Measurements from ENCODE around the gene OCSTAMP.

The OCSTAMP gene

DNA sequence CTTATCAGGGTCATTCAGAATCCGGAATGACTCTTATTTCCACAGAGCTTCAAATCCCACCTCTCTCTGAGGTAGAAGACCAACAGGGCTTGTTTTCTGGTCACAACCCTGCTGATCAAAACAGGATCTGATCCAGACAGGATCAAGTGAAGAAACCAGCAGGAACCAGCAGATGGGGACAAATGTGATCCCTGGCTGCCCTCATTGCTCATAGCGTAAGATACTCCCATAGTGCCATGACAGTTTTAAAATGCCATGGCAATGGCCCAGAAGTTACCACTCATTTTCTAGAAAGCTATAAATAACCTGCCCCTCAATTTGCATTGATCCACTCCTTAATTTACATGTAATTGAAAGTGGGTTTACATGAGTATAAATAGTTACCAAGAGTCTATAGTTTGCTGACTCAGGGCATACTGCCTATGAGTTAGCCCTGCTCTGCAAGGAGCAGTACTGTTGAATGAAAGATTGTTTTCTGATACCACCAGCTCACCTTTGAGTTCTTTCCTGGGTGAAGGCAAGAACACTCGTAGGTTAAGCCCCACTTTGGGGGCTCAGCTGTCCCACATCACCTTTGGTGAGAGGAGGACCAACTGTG lies 30.9 kb downstream of the OCSTAMP start:
- no peak for DNase-seq (ENCODE audit: low read depth)

- no peak for DNase-seq (ENCODE audit: low read depth)
Measured at GRCh38 chr20:46512943-46513844, 37.3 kb downstream of the OCSTAMP start, which contains the start of gene ZNF334. Gene ZNF334 (minus strand): TSS chr20:46513559. CDS start chr20:46512102, 1,457 bp downstream.

GRCh38 chr20:46509523-46509922 lies 40.9 kb downstream of the OCSTAMP start:
- no peak for DNase-seq (ENCODE audit: low read depth)

DNA sequence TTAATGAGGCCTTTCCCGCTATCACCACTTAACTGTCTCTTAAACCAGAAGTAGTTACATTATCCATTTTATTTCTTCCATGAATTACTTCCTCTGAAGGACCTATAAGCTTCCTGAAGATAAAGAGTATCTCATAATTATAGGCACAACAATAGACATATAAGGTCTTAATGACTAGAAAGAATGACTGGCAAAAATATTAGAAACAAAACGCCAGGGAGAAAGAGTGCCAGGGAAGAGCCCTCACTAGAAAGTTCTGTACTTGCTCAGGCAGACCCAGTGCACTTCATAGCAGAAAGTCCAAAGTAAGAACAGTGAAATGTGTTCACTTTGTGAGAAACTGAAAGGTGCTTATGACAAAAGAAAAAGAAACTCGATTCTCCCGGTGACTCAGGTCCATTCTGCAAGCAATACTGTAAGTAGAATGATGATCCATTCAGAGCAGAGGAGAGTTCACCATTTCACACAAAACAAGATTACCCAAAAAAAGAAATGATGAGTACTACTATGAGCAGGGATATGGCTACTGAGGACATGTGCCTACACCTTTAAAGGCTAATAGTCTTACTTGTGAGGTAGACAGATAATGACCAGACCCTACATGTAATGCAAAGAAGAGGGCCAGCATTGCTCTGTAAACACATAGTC lies 42.6 kb downstream of the OCSTAMP start:
- no peak for DNase-seq (ENCODE audit: low read depth)

DNA sequence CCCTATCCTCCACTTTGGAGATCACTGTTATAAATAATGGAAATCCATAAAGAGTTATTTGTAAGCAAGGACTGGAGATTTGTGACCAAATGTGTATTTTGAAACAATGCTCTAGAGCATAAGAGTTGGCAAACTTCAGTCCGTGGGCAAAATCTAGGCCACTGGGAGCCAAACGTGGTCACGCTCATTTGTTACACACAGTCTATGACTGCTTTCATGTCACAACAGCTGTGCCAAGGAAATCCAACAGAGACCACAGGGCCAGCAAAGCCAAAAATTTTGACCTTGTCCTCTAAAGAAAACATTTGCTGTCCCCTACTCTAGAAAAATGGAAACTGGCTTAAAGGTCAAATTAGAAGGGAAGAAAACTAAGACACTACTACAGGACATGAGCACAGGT lies 44.9 kb downstream of the OCSTAMP start:
- no peak for DNase-seq (ENCODE audit: low read depth)

DNA sequence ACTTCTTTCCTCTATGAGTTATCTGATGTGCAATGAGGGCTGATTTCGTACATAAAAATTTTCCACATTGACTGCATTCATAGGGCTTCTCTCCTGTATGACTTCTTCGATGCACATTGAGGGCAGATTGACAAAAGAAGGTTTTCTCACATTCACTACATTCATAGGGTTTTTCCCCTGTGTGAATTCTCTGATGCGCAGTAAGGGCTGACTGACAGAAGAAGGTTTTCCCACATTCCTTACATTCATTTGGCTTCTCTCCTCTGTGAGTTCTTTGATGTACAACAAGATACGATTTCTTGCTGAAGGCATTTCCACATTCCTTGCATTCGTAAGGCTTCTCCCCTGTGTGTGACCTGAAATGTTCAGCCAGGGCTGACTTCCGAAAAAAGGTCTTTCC lies 48.5 kb downstream of the OCSTAMP start:
- DNase-seq (ENCODE audit: low read depth) = no peak

- no peak for DNase-seq (ENCODE audit: low read depth)
Measured at GRCh38 chr20:46501337-46501942, 49.0 kb downstream of the OCSTAMP start.

DNA sequence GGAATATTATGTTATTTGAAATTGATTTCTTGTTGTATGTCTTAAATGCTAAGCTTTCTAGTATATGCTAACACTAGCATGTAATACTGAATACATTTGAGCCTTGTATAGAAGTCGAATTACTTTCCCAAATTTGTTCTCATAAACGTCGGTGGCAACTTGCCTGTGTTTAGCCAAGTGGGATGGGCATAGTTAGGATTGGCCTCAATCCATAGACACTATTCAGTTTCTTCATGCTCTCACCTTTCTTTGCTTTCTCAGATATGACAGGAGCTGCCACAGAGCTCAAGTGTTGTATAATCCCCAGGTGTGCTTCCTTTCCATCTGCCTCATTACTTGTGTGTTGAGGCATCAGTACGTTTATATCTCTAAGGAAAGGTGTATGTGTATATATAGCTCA lies 56.4 kb downstream of the OCSTAMP start:
- no peak for DNase-seq (ENCODE audit: low read depth)

DNA sequence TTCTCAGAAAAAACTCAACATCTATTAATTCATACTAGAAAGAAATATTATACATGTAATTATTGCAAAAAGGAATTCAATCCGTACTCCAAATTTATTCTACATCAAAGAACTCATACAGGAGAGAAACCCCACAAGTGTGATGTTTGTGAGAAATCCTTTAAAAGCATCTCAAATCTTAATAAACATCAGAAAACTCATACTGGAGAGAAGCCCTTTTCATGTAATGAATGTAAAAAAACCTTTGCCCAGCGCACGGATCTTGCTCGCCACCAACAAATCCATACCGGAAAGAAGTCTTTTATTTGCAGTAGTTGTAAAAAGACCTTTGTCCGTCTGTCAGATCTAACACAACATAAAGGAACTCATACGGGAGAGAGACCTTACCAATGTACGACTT lies 59.1 kb downstream of the OCSTAMP start:
- no peak for DNase-seq (ENCODE audit: low read depth)
